Activated gamma-delta T cell treated with Interleukin-2 at 50 U/mL for 16 hours (primary cell): Measurements from ENCODE around the gene TRAPPC14.

ENCODE experiments used
- DNase-seq: peaks from one replicate; pipeline ENCODE4 v3.0.0-alpha.2; 2020

TRAPPC14 gene

GRCh38 chr7:100171840-100172239 lies 13.3 kb upstream of the TRAPPC14 start:
- no peak for DNase-seq

DNA sequence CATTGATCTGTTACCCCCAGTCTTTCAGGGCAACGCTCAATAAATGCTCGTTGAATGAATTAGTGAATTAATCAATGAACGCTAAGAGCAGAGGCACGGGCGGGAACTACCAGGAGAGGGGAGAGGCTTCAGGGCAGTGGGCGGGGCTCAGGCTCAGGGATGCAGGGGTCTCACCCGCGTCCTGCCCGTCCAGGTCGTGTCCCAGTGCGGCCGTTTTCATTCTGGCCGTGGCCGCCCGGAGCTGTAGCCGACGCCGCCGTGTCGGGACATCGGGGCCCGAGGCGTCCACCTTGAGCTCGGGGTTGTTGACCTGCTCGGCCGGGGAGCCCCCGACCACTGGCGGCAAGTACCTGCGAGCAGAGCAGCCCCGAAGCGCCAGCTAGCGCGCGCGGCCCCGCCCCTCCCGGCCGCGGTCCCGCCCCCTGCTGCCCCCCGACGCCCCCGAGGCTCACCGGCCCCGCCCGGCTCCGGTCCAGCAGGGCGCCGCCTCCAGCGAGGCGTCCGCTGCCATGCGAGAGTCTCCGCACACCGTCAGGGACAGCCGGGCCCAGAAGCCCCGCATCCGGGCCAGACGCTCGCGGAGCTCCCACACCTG lies 12.7 kb upstream of the TRAPPC14 start:
- peak; percentile 29 for DNase-seq

- DNase-seq = no peak
Measured at GRCh38 chr7:100170101-100170897, 11.8 kb upstream of the TRAPPC14 start.

DNA sequence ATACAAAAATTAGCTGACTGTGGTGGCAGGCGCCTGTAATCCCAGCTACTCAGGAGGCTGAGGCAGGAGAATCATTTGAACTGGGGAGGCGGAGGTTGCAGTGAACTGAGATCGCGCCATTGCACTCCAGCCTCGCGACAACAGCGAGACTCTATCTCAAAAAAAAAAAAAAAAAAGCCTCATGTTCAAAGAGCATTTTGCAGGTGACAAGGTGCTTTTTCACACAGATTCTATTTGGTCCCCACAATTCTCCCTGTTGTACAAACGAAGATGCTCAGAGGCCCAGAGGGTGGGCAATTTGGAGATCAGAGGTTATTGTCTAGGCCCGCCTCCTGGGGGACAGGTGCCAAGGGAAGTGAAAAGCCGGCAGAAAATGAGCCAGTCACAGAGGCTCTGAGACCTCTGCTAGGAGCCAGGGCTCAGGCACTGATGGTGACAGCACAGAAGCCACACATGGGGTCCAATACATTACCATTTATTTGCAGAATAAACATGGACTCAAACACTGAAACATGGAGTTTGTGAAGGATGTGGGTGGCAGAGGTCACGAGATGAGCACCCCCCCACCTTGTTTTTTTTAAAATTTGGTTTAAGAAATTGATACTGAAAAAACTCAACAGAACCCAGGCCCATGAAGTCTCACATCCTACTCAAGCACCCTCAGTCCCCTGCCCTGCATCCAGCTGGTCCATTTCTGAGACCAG lies 10.8 kb upstream of the TRAPPC14 start:
- no peak for DNase-seq

DNA sequence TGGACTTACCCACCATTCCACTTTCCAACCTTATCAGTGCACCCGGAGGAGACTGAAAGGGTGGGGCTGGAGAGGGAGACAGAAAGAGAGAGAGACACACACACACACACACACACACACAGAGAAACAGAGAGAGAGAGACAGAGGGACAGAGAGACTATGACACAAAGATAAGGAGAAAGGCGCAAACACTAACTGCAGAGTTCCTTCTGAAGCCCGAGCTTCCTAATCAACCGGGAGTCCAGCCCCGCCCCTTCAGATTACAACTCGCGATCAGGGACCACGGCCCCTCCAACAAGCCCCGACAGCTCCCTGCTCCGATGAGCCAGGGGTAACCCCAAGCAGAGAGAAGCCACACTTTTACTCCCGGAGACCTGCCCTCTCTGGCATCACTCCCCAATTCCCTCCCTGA lies 9.4 kb upstream of the TRAPPC14 start:
- DNase-seq = no peak

GRCh38 chr7:100166970-100167911 lies 8.7 kb upstream of the TRAPPC14 start:
- no peak for DNase-seq

DNA sequence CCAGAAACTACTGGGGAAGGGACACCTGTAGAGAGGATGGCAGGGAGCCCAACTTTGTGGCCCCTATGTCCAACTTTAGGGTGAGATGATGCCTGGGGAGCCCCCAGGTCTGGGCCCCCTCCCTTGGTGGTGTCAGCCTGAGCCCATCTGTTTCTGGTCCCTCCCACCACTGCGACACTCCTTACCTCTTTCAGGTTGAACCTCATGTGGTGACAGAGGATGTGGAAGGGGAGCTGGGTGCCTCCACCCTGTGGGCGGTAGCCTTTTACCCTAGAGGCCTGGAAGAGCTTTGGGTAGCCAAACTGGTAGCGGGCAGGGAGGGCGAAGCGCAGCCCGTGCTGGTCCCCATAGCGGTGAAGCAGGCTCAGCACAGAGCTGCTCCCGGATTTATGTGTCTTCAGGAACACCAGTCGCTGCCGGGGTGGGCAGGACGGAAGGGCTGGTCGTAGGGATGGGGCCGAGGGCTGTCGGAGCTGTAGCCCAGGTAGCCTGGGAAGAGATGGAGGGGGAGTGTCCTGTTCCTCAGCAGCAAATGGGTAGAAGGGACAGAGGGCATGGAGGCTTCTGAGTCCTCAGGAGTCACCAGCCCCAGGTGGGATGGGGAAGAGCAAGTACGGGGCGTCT lies 7.9 kb upstream of the TRAPPC14 start:
- DNase-seq = no peak

DNA sequence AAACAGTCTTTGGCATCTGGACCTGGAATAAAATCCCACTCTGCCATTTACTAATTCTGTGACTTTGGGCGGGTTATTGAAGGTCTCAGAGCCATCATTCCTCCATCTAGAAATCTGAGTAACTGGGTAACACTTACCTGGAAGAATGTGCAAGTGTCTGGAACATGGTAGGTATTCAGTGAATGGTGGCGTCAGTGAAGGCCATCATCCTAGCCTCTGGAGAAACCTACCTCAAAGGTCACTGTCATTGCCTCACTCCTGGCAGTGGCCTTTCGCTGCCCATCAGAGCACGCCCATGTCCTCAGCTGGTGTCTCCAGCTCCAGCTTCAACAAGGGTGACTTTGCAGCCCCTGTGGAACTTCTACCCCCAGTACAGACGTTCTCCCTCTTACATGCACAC lies 5.3 kb upstream of the TRAPPC14 start:
- no peak for DNase-seq

GRCh38 chr7:100163006-100163531 lies 4.5 kb upstream of the TRAPPC14 start:
- no peak for DNase-seq

- DNase-seq = no peak
Measured at GRCh38 chr7:100160067-100160466, 1.5 kb upstream of the TRAPPC14 start.

GRCh38 chr7:100159099-100159623 lies 638 bp upstream of the TRAPPC14 start:
- DNase-seq = no peak

DNA sequence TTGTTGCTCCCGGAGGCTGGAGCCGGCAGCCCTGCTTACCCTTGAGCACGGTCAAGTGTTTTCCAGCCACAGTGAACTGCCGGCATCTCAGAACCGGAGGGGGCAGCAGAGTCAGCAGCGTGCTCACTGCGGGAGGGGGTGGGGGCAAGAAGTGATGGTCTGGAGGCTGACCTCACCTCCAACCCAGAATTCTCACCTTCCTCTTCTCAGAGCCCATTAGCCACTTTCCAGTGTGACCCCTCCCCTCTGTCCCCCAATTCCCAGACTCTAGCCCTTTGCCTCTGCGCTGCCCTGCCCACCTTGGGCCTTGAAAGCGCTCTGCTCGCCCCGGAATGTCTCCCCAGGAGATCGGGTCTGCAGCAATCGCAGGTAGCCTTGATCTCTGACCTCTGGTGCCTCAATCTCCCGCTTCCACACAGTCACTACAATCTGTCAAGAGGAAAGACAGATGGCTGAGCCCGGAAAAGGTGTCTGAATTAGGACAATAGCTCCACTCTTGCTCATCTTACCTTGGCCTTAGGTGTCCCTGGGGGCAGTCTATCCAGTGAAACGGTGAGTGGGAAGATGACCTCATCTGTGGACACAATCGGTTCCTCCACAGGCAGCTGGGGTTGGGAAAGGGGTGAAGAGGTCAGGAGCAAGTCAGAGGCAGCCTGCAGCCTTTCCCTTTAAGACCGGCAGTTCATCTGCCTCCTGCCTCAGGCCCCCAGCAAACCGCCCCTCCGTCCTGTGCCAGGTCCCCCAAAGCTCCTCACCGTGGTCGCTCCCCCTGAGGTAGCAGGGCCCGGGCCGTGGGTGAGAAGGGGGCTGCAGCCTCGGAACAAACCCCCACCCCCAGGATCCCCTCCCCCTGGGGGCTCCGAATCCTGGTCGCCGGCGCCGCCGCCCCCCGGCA lies 942 bp downstream of the TRAPPC14 start:
- no peak for DNase-seq

DNA sequence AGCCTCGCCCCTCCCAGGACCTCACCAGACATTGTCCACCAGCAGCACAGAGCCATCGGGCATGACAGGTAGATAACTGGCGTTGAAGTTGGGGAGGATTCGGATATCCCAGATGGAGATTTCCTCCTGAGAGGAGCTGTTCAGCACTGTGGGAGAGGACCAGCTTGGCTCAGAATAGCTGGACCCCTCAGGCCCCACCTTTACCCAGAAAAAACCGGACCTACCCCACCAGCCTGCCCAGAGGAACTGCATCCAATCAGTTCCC lies 1.5 kb downstream of the TRAPPC14 start:
- no peak for DNase-seq

DNA sequence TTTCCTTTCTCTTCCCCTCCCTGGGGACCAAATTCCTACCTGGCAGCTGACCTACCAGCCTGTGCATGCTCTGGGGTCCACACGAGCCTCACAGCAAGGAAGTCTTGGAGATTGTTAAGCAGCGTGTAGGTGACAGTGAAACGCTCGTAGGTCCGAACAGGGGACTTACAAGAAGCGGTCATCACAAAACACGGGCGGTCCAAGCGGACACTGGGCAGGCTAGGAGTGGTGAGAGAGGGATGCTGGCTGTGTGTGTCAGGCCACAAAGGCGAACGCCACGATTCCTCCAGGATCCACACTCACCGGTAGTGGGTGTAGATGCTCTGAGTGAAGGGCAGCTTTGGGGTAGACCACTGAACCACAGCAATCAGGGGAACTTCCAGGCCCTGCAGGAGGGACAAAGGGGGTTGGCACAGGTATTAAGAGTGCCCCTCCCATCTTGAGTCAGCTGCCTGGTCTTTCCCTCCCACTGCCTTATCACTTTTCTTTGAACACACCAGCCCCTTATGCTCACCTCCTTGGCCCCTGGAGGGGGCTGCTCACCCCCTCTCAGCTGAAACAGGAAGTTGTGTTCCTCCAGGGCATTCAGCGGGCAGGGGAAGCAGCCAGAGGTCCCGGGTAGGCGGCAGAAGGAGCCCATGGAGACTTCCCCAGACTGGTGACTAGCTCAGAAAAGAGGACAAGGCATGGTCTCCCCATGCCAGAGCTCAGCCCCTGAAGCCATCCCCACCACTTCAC lies 2.0 kb downstream of the TRAPPC14 start:
- DNase-seq = no peak

DNA sequence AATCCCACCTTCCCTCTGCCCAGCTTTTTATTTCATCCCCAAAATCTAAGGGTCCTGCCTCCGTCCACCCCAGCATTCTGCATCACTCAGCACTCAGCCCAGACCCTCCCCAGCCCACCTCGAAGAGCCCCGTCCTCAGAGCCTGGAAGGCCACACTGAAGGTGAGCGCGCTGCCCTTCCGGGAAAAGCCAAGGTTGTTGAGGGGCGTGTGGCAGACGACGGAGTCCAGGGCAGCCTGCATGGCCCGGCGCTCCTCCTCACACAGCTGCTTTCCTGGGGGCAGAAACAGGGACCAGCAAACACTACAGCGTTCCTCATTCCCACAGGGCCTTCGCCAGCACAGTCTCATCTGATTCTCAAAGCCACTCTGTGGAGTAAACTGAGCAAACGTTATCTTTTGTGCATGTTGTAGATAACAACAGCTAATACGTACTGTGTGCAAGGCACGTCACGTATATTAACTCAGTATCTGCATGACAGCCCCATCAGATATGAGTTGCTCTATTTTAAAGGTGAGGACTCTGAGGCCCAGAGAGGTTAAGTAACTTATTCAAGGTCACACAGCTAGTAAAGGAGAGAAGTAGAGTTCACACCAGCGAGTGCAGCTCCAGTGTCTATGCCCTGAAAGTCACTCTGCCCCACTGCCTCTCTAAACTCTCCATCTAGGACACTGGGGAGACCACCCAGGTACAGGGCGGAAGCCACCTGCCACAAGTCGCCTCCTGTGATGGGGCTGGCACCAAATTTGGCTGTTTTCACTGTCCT lies 2.8 kb downstream of the TRAPPC14 start:
- DNase-seq = no peak

- no peak for DNase-seq
Measured at GRCh38 chr7:100154651-100155491, 3.7 kb downstream of the TRAPPC14 start.

DNA sequence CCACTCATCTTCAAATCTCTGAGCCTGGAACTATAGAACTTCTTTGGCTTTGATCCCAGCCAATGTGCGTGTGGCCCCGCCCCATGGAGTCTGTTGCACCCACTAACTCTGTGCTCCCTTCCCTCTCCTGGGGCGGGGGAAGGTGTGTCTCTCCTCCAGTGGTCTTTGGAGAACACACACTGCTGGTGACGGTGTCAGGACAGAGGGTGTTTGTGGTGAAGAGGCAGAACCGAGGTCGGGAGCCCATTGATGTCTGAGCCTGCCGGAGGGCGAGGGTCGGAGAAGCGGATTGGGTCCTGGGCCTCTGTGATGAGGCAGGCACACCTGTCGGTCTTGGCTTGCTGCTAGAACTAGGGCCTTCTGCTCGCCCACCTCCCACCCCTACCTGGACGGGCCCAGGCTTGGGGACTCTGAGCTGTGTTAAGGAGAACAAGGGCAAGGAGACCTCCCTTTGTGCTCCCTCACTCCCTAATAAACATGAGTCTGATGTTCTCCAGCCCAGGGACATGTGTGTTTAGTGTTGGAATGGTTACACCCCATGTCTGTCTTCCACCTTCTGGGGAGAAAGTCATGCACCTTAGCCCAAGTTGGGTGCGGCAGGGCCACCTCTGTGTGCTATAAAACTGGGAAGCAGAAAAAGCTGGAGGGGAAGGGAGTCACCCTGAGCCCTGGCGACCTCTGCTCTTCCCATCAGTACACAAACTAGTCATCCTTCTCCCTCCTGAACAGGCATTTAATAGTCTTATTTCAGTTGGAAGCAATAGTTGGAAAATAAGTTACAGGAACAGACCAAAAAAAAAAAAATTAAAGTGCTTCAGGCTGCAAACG lies 4.6 kb downstream of the TRAPPC14 start:
- no peak for DNase-seq
